ENCODE data around the gene TBC1D14. TPM values are rescaled to one million over a fixed set of nuclear protein-coding genes. Genes with fewer than 3 reads are reported as not detected.

Gene TBC1D14
- total RNA-seq, 6 experiments from 2014 or later: 14.1 to 34.8 (median 30.6) TPM

- Histone ChIP-seq H3K27me3 (no peaks in the 10 kb centered on the region), H3K36me3 (no peaks in the 10 kb centered on the region), H3K4me3 (no peak overlapping the region), H3K4me1 (peaks cover 0 to 69% (median 26%) of the 10 kb centered on the region in 4 donors), H3K9me3 (no peaks in the 10 kb centered on the region), H3K27ac (peak overlapping the region in 2 of 3 donors; percentile 0 to 46)
- WGBS (ENCODE audit: insufficient coverage, low coverage, low lambda C conversion rate, missing lambda C conversion rate): 76% methylated on average over 4 of the region's 12 CpGs
- no peak for TF ChIP-seq CTCF (IDR thresholded peaks at IDR 0.05)
- no peak for TF ChIP-seq POLR2A (IDR thresholded peaks at IDR 0.05)
- intact Hi-C loops (cut with DNase I): no loop called here
- peak in 1 of 3 donors; percentile 45 for DNase-seq
- ATAC-seq: no peak
These were observed 6.5 kb downstream of the TBC1D14 start for GRCh38 chr4:6916069-6916586.

- Histone ChIP-seq H3K9me3 (no peaks in the 10 kb centered on the region), H3K36me3 (no peaks in the 10 kb centered on the region), H3K4me3 (no peak overlapping the region), H3K4me1 (peaks cover 0 to 70% (median 25%) of the 10 kb centered on the region in 4 donors), H3K27me3 (no peaks in the 10 kb centered on the region), H3K27ac (peak overlapping the region; percentile 46 to 76 (median 58))
- intact Hi-C loops (cut with DNase I): no loop called here
- peak in 3 of 4 donors; percentile 20 to 36 (median 31) for ATAC-seq
- 47% methylated on average over 8 of the region's 15 CpGs for WGBS (ENCODE audit: insufficient coverage, low coverage, low lambda C conversion rate, missing lambda C conversion rate)
- TF ChIP-seq CTCF (IDR thresholded peaks at IDR 0.05): no peak
- no peak for TF ChIP-seq POLR2A (IDR thresholded peaks at IDR 0.05)
- DNase-seq: peak; percentile 55 to 76 (median 58)
These were observed 7.2 kb downstream of the TBC1D14 start for GRCh38 chr4:6916587-6917460.

- Histone ChIP-seq H3K4me1 (peaks cover 2 to 70% (median 24%) of the 10 kb centered on the region in 4 donors), H3K4me3 (no peak overlapping the region), H3K36me3 (no peaks in the 10 kb centered on the region), H3K27me3 (no peaks in the 10 kb centered on the region), H3K27ac (peak overlapping the region; percentile 46 to 76 (median 58)), H3K9me3 (no peaks in the 10 kb centered on the region)
- intact Hi-C loops (cut with DNase I): no loop called here
- WGBS (ENCODE audit: insufficient coverage, low coverage, low lambda C conversion rate, missing lambda C conversion rate): 14% methylated on average over 16 of the region's 18 CpGs
- ATAC-seq (peak; percentile 76 to 82 (median 80)), DNase-seq (peak; percentile 81 to 91 (median 87))
- TF ChIP-seq POLR2A (IDR thresholded peaks at IDR 0.05): peak; percentile 34
- TF ChIP-seq CTCF (IDR thresholded peaks at IDR 0.05): peak; percentile 45 to 63 (median 55)
These were observed 8.0 kb downstream of the TBC1D14 start for GRCh38 chr4:6917461-6918271.

- 18% methylated on average over 7 of the region's 7 CpGs for WGBS (ENCODE audit: insufficient coverage, low coverage, low lambda C conversion rate, missing lambda C conversion rate)
- Histone ChIP-seq H3K27ac (peak overlapping the region; percentile 41 to 76 (median 46)), H3K9me3 (no peaks in the 10 kb centered on the region), H3K4me1 (peaks cover 2 to 72% (median 26%) of the 10 kb centered on the region in 4 donors), H3K27me3 (no peaks in the 10 kb centered on the region), H3K36me3 (peaks cover 0 to 1% (median under 1%) of the 10 kb centered on the region in 4 donors), H3K4me3 (no peak overlapping the region)
- DNase-seq (no peak), ATAC-seq (no peak)
- intact Hi-C loops (cut with DNase I): no loop called here
- TF ChIP-seq CTCF (IDR thresholded peaks at IDR 0.05): no peak
- no peak for TF ChIP-seq POLR2A (IDR thresholded peaks at IDR 0.05)
These were observed 8.7 kb downstream of the TBC1D14 start for GRCh38 chr4:6918338-6918737.

Data from right lobe of liver (tissue), 6 donors.